Inflammatory macrophage treated with lipopolysaccharide for 1 hour (primary cell): ENCODE results near the gene NME5.
"Not testable (repeated sequence)": the region's sequence is repeated elsewhere in the genome, so short reads cannot be mapped to it uniquely, and the experiment has no call there.

Experiments
- DNase-seq, 2 donors: peaks; one replicate each; pipeline ENCODE4 v3.0.0-alpha.2; 2020 to 2022

NME5 gene

DNA sequence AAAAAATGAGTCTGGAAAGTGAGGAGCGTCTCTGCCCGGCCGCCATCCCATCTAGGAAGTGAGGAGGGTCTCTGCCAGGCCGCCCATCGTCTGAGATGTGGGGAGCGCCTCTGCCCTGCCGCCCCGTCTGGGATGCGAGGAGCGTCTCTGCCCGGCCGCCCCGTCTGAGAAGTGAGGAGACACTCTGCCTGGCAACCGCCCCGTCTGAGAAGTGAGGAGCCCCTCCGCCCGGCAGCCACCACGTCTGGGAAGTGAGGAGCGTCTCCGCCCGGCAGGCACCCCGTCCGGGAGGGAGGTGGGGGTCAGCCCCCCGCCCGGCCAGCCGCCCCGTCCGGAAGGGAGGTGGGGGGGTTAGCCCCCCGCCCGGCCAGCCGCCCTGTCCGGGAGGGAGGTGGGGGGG lies 69.2 kb downstream of the NME5 start:
- not testable (repeated sequence) for DNase-seq

GRCh38 chr5:138068742-138069600 lies 70.3 kb downstream of the NME5 start:
- DNase-seq, result peak; percentile 48 to 88

DNA sequence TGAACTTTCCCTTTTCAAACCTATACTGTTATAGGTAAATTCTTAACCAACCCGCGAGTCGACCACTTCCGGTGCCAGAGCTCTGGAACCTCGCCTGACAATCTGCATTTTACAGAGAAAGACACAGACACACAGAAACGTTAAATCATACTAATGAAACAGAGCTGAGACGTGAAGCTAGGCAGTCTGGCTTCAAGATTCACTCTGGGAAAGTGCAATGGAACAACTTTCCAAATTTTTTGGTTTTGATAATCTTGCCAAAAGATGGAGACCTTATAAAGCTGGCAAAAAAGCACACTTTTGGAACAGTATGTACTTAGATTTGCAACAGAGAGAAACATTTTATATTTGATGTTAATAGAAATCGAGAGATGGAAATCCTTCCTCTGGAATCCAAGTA lies 71.3 kb downstream of the NME5 start:
- no peak for DNase-seq
